HL-60 (cell line): ENCODE data around the gene TMEM204.

ENCODE experiments used
- DNase-seq, 2 experiments: peaks; one replicate each; pipeline ENCODE4 v3.0.0-alpha.2; 2010 to 2020; ENCODE audit warnings: low read depth in 1 of 2, low spot score in 1 of 2
- H3K27ac ChIP-seq: fragments of 250-450 bp; sonication (Bioruptor Pico); replicated peaks from 2 replicates; pipeline ENCODE4 v1.5.1; 2020; ENCODE audit warnings: mild to moderate bottlenecking, moderate library complexity
- H3K27me3 ChIP-seq: fragments of 250-450 bp; sonication (Bioruptor Pico); 2 replicates; pipeline ENCODE4 v1.5.1; 2021; ENCODE audit warnings: mild to moderate bottlenecking, moderate library complexity; ENCODE audit not compliant: insufficient read depth, poor library complexity, severe bottlenecking
- H3K4me3 ChIP-seq: replicated peaks from 2 replicates; pipeline ENCODE4 v1.5.1; 2011; ENCODE audit warnings: mild to moderate bottlenecking, control low read depth, low read length; ENCODE audit not compliant: insufficient read depth
- GABPA ChIP-seq: IDR thresholded peaks from 2 replicates; pipeline ENCODE4 v1.6.1; 2012; ENCODE audit warnings: low read depth
- POLR2AphosphoS5 ChIP-seq: IDR thresholded peaks from 2 replicates; pipeline ENCODE4 v1.6.1; 2012; ENCODE audit warnings: low read depth
- SPI1 ChIP-seq: IDR thresholded peaks from 2 replicates; pipeline ENCODE4 v1.6.1; 2012; ENCODE audit warnings: low read depth, mild to moderate bottlenecking, borderline replicate concordance
- TF ChIP-seq, protein P1 (sequence below): IDR thresholded peaks from 2 replicates; pipeline ENCODE4 v1.6.1; 2012; ENCODE audit warnings: low read depth; ENCODE audit not compliant: insufficient replicate concordance
- TF ChIP-seq, protein P2 (sequence below): IDR thresholded peaks from one replicate; pipeline ENCODE4 v1.5.1; 2011; ENCODE audit warnings: low read length, control low read depth, inconsistent platforms; ENCODE audit not compliant: insufficient read depth

The TMEM204 gene

DNA sequence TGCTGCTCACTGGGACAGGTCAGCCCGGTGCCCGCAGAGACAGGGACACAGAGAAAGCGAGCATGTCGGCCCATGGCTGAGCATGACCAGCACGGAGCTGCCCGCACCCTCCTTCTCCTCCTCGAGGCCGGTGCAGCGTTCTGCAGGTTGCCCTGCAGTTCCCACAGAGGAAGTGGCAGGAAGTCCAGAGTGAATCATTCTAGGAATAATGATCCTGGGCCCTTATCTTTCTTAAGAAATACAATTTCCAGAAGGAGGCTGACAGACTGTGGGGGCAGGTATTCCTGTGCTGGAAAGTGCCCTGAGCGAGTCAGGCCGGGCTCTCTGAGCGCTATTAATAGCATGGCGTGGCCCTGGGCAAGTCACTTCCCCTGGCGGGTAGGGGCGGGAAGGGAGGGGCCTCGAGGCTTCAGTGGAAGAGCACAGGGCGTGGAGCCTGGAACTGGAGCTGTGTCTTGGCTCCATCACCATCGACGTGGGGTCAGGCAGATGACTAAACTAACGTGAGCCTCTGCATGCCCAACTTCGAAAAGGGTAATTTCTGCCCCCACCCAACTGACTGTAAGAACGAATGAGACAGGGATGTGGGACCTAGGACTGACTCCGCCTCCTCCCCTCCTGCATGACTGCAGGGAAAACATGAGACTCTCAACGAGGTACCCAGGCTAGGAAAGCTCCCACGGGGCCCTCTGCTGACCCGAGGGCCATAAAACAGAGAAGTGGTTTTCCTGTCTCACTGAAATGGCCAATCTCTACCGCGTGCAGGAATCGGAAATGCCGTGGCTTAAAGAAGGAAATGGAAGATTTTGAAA is 9.8 kb downstream of the TMEM204 start:
- no peaks in the 10 kb centered on the region for H3K27me3 ChIP-seq
- peak overlapping the region; percentile 27 for H3K27ac ChIP-seq
- no peak overlapping the region for H3K4me3 ChIP-seq
- DNase-seq = peak; percentile 69 to 89
- TF ChIP-seq GABPA = no peak
- TF ChIP-seq SPI1 = peak; percentile 90

DNA sequence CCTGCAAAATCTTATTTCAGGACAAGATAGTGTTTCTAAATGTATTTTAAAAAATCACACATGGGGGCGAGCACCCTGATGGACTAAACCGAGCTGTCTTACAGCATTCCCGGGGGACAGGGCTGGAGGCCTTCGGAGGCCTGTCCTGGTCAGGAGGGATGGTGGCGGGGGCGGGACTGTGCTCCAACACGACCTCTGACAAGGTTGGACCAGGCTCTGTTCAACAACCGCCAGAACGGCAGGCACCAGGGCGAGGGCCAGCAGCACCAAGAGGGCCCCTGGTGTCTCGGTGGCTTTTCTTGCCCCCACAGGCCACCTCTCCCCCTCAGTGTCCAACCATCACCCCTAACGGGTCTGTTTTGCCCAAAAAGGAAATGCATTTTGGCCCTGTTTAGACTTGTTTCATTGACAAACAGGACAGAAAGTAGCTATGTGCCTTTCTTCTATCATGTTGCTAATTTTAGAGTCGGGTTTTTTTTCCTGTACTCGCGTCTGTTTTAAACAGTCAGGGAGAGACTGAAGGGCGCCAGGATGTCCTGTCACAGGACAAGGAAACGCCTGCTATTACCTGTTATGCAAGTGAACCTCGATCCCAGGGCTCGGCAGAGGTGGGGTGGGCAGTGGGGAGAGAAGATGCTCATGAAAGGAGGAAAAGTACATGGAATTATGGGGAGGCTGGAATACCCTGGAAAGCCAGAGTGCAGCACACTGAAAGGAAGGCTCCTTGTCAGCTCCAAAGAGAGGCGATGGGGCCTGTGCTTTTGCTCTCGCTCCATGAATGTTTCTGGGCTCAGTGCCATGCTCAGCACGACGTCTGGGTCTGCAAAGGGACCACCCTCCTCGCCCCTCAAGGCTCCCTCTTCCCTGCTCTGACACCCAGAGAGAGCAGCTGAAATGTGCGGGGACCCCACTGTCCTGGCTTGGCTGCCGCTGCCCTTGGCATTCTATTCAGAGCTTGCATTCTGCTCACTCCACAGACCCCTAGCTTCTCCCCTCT is 11.9 kb downstream of the TMEM204 start:
- Histone ChIP-seq H3K27me3 (no peaks in the 10 kb centered on the region), H3K27ac (no peak overlapping the region), H3K4me3 (no peak overlapping the region)
- no peak for DNase-seq
- no peak for TF ChIP-seq SPI1
- TF ChIP-seq, protein P1, sequence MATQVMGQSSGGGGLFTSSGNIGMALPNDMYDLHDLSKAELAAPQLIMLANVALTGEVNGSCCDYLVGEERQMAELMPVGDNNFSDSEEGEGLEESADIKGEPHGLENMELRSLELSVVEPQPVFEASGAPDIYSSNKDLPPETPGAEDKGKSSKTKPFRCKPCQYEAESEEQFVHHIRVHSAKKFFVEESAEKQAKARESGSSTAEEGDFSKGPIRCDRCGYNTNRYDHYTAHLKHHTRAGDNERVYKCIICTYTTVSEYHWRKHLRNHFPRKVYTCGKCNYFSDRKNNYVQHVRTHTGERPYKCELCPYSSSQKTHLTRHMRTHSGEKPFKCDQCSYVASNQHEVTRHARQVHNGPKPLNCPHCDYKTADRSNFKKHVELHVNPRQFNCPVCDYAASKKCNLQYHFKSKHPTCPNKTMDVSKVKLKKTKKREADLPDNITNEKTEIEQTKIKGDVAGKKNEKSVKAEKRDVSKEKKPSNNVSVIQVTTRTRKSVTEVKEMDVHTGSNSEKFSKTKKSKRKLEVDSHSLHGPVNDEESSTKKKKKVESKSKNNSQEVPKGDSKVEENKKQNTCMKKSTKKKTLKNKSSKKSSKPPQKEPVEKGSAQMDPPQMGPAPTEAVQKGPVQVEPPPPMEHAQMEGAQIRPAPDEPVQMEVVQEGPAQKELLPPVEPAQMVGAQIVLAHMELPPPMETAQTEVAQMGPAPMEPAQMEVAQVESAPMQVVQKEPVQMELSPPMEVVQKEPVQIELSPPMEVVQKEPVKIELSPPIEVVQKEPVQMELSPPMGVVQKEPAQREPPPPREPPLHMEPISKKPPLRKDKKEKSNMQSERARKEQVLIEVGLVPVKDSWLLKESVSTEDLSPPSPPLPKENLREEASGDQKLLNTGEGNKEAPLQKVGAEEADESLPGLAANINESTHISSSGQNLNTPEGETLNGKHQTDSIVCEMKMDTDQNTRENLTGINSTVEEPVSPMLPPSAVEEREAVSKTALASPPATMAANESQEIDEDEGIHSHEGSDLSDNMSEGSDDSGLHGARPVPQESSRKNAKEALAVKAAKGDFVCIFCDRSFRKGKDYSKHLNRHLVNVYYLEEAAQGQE = no peak
- TF ChIP-seq GABPA = no peak
- TF ChIP-seq, protein P2, sequence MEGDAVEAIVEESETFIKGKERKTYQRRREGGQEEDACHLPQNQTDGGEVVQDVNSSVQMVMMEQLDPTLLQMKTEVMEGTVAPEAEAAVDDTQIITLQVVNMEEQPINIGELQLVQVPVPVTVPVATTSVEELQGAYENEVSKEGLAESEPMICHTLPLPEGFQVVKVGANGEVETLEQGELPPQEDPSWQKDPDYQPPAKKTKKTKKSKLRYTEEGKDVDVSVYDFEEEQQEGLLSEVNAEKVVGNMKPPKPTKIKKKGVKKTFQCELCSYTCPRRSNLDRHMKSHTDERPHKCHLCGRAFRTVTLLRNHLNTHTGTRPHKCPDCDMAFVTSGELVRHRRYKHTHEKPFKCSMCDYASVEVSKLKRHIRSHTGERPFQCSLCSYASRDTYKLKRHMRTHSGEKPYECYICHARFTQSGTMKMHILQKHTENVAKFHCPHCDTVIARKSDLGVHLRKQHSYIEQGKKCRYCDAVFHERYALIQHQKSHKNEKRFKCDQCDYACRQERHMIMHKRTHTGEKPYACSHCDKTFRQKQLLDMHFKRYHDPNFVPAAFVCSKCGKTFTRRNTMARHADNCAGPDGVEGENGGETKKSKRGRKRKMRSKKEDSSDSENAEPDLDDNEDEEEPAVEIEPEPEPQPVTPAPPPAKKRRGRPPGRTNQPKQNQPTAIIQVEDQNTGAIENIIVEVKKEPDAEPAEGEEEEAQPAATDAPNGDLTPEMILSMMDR = no peak
- TF ChIP-seq POLR2AphosphoS5 = no peak

DNA sequence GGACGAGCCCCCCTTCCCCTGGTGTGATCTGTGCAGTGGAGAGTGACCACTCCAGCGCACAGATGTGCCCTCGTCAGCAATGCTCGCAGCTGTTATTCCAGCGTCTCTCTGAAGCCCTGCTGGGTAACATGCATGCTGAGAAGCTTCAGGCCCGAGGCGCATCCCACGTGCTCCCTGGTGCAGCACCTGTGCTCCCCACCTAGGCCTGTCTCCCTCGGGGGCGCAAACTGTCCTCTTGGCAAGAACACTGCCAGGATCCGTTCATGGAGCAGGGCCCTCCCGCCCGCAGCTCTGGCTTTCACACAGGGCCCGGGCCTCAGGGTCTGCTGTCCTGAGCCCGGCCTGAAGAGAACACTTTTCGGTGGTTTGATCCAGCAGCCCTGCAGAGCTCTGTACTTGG is 13.0 kb downstream of the TMEM204 start:
- TF ChIP-seq, protein P2 = no peak
- TF ChIP-seq POLR2AphosphoS5 (no peak), GABPA (no peak), SPI1 (no peak)
- TF ChIP-seq, protein P1 = no peak
- H3K27ac ChIP-seq = no peak overlapping the region
- no peak overlapping the region for H3K4me3 ChIP-seq
- DNase-seq = no peak
- H3K27me3 ChIP-seq = no peaks in the 10 kb centered on the region

DNA sequence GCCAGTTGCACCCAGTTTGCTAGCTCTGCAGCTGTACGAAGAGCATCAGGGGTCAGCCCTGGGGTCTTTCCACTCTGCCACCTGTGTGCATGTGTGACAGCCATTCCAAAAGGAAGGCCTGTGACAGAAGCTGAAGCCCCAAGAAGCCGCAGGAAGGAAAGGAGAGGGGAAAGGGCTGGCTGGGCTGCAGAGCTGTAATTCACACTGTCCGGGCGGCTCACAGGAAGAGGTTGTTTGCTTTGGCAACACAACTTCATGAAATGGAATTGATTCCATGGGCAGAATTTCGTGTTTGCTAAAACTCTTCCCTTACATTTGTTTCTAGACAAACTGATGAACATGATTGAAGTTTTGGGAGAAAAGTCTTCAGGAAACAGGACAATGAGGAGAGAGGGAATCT is 14.8 kb downstream of the TMEM204 start:
- Histone ChIP-seq H3K27ac (no peak overlapping the region), H3K27me3 (no peaks in the 10 kb centered on the region), H3K4me3 (no peak overlapping the region)
- DNase-seq = no peak
- TF ChIP-seq POLR2AphosphoS5 (no peak), SPI1 (no peak), GABPA (no peak)
- TF ChIP-seq, protein P1 = no peak
- TF ChIP-seq, protein P2 = no peak
